Body of pancreas (tissue), 4 donors: ENCODE results near the gene ABHD16B. TPM values are rescaled to one million over a fixed set of nuclear protein-coding genes. Genes with fewer than 3 reads are reported as not detected.

Experiments used
- ATAC-seq: fragments of 150-250 bp; one replicate; pipeline ENCODE4 v1.9.1; 2016
- DNase-seq, 4 donors: peaks; one replicate each; pipeline ENCODE4 v3.0.0-alpha.2; 2019
- H3K27ac ChIP-seq, 4 donors: fragments of 200-600 bp; sonication (generic); 1 replicate in 3 of 4; 2 replicates in 1 of 4; pipeline versions ENCODE4 v1.5.1 to v1.6.1; 2016 to 2019; ENCODE audit warnings: mild to moderate bottlenecking in 1 of 4, mixed read lengths in 1 of 4, moderate library complexity in 1 of 4
- H3K27me3 ChIP-seq, 2 donors: fragments of 200-600 bp; sonication (generic); one replicate each; pipeline ENCODE4 v1.6.0; 2016; ENCODE audit warnings: mild to moderate bottlenecking in 1 of 2
- H3K36me3 ChIP-seq, 2 donors: fragments of 200-600 bp; sonication (generic); replicated peaks in 1 of 2; 2 replicates each; pipeline ENCODE4 v1.5.1; 2016; ENCODE audit warnings: low read depth in 2 of 2; ENCODE audit not compliant: insufficient read depth in 1 of 2
- H3K4me1 ChIP-seq: fragments of 200-600 bp; sonication (generic); one replicate; pipeline ENCODE4 v1.6.0; 2016
- H3K4me3 ChIP-seq, 2 donors: fragments of 200-600 bp; sonication (generic); 1 replicate in 1 of 2; 2 replicates in 1 of 2; pipeline ENCODE4 v1.5.1; 2016 to 2019
- H3K9me3 ChIP-seq, 3 donors: fragments of 200-600 bp; sonication (generic); 1 replicate in 2 of 3; 2 replicates in 1 of 3; pipeline ENCODE4 v1.5.1; 2016
- CTCF ChIP-seq, 7 experiments: fragments of 450-650 bp in 4 of 7; fragments of 200-600 bp in 3 of 7; sonication (generic) in 3 of 7; IDR thresholded peaks; one replicate each; pipeline ENCODE4 v1.5.1; 2016 to 2019; ENCODE audit warnings: antibody characterized with exemption in 7 of 7
- POLR2A ChIP-seq, 3 donors: fragments of 450-650 bp; IDR thresholded peaks; one replicate each; pipeline ENCODE4 v1.6.1; 2016; ENCODE audit warnings: antibody characterized with exemption in 3 of 3, mild to moderate bottlenecking in 2 of 3
- WGBS, 2 donors: methylation state at CpG; one replicate each; pipeline ENCODE4 v1.1.5; 2017; 5-methylcytosine and 5-hydroxymethylcytosine counted together
- intact Hi-C: fragments of 100-400 bp; cut with DNase I; formaldehyde crosslinking; loops from one replicate; pipeline ENCODE4 v1.15.1; 2023
- total RNA-seq, 2 donors: library from RNA; depleted of rRNA; stranded (reverse); fragments of >200 nt; gene quantifications; one replicate each; pipeline ENCODE4 v1.1.0, GENCODE V29; 2016

Gene ABHD16B
- total RNA-seq, 2 donors from 2014 or later = not detected

- H3K27me3 ChIP-seq = no peaks in the 10 kb centered on the region
- ATAC-seq (no peak), DNase-seq (no peak)
- intact Hi-C loops = no loop called here
- H3K9me3 ChIP-seq = no peaks in the 10 kb centered on the region
- no peak for TF ChIP-seq CTCF (IDR thresholded peaks at IDR 0.05)
- TF ChIP-seq POLR2A (IDR thresholded peaks at IDR 0.05) = no peak
- no peaks in the 10 kb centered on the region for H3K36me3 ChIP-seq
- H3K27ac ChIP-seq = no peak overlapping the region
- WGBS, 2 donors = 56 to 68% methylated on average over 6 to 8 of the region's 8 CpGs
- no peak overlapping the region for H3K4me3 ChIP-seq
- peaks cover 18% of the 10 kb centered on the region for H3K4me1 ChIP-seq
Observed at GRCh38 chr20:63837479-63837878, 23.8 kb upstream of the ABHD16B start.

DNA sequence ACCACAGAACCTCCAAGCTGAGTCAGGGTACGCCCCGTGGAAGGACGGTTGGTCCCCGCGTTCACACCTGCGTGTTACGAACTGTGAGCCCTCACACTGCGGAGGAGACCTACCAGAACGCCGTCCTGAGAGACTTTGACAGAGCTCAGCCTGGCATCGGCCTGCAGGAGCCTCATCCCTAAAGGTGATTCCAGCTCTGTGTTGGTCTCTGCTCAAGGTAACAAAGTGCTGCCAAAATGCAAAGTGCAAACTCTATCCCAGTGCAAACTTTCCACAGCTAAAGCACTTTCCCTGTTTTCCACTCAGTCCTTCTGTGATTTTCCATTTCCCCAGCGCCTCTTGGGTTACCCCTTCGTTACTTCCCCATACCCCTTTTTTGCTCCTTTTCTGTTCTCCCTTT is 21.7 kb upstream of the ABHD16B start:
- no peak for ATAC-seq
- Histone ChIP-seq H3K4me1 (peaks cover 9% of the 10 kb centered on the region), H3K4me3 (no peak overlapping the region), H3K36me3 (no peaks in the 10 kb centered on the region), H3K27ac (no peak overlapping the region), H3K9me3 (no peaks in the 10 kb centered on the region), H3K27me3 (peaks cover 0 to 4% of the 10 kb centered on the region in 2 donors)
- TF ChIP-seq POLR2A (IDR thresholded peaks at IDR 0.05) = no peak
- no peak for TF ChIP-seq CTCF (IDR thresholded peaks at IDR 0.05)
- intact Hi-C loops = no loop called here
- 70 to 73% methylated on average over 13 of the region's 13 CpGs for WGBS, 2 donors
- DNase-seq = no peak

DNA sequence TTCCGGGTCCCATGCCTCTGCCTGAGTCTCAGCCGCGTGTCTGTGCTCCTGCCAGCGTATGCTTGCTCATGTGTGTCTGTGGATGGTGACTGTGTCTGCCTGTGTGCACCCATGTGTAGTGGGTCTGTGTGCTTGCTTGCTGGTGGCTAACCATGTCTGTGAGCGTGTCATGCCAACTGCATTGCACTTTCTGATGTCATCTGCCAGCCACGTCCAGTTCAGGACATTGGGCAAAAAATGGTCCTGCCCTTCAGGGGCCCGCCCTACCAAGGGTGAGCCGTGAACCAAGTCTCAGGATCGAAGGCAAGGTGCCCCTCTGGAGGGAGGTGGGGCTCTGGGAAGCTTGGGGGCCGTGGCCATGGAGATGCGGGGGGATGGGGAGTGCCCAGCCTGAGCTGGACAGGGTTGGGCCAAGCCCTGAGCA is 20.9 kb upstream of the ABHD16B start:
- Histone ChIP-seq H3K36me3 (no peaks in the 10 kb centered on the region), H3K27ac (no peak overlapping the region), H3K9me3 (no peaks in the 10 kb centered on the region), H3K27me3 (peaks cover 0 to 5% of the 10 kb centered on the region in 2 donors), H3K4me1 (peaks cover under 1% of the 10 kb centered on the region), H3K4me3 (no peak overlapping the region)
- DNase-seq (no peak), ATAC-seq (no peak)
- intact Hi-C loops = no loop called here
- 75% methylated on average over 10 of the region's 11 CpGs; no CpG with 5 or more reads in 1 of the 2 donors for WGBS, 2 donors
- TF ChIP-seq CTCF (IDR thresholded peaks at IDR 0.05) (no peak), POLR2A (IDR thresholded peaks at IDR 0.05) (no peak)

DNA sequence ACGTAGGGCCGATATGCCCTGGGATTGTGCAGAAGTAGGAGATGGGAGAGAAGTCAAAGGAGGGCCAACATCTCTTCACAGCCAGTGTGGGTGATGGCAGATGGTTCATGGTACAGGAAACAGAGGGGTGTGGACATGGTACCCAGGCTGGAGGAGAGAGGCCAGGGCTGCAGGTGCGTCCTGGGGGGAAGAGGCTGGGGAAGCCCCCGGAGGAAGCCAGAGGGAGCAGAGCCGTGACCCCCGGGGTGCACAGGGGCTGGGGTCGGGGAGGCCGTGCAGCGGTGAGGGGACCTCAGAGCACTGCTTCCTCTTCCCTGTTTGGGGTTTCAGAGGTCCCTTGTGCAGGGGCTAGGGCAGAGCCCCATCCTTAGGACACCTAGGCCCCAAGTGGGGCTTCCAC is 19.0 kb upstream of the ABHD16B start:
- H3K27me3 ChIP-seq = peaks cover 0 to 14% of the 10 kb centered on the region in 2 donors
- H3K36me3 ChIP-seq = no peaks in the 10 kb centered on the region
- WGBS, 2 donors = 55 to 78% methylated on average over 8 to 9 of the region's 9 CpGs
- intact Hi-C loops = no loop called here
- no peak overlapping the region for H3K27ac ChIP-seq
- H3K4me1 ChIP-seq = peaks cover 7% of the 10 kb centered on the region
- H3K9me3 ChIP-seq = no peaks in the 10 kb centered on the region
- TF ChIP-seq POLR2A (IDR thresholded peaks at IDR 0.05) (no peak), CTCF (IDR thresholded peaks at IDR 0.05) (no peak)
- no peak for ATAC-seq
- H3K4me3 ChIP-seq = no peak overlapping the region
- DNase-seq = no peak

- DNase-seq = no peak
- no peak for ATAC-seq
- TF ChIP-seq CTCF (IDR thresholded peaks at IDR 0.05) (no peak), POLR2A (IDR thresholded peaks at IDR 0.05) (no peak)
- no peaks in the 10 kb centered on the region for H3K9me3 ChIP-seq
- intact Hi-C loops = no loop called here
- H3K27me3 ChIP-seq = peaks cover 0 to 20% of the 10 kb centered on the region in 2 donors
- peaks cover 7% of the 10 kb centered on the region for H3K4me1 ChIP-seq
- no peak overlapping the region for H3K27ac ChIP-seq
- H3K36me3 ChIP-seq = no peaks in the 10 kb centered on the region
- WGBS, 2 donors = 67 to 73% methylated on average over 12 of the region's 12 CpGs
- no peak overlapping the region for H3K4me3 ChIP-seq
Observed at GRCh38 chr20:63843222-63843621, 18.1 kb upstream of the ABHD16B start.
